GM18502 (cell line): ENCODE results near the gene FGR.
"Not testable (repeated sequence)": the region's sequence is repeated elsewhere in the genome, so short reads cannot be mapped to it uniquely, and the experiment has no call there.

Experiments
- ATAC-seq: cut with Tn5 transposase; IDR thresholded peaks from one replicate; pipeline ENCODE4 v1.9.1; 2021; ENCODE audit warnings: mild to moderate bottlenecking; ENCODE audit not compliant: unreplicated experiment, poor library complexity

Gene FGR

DNA sequence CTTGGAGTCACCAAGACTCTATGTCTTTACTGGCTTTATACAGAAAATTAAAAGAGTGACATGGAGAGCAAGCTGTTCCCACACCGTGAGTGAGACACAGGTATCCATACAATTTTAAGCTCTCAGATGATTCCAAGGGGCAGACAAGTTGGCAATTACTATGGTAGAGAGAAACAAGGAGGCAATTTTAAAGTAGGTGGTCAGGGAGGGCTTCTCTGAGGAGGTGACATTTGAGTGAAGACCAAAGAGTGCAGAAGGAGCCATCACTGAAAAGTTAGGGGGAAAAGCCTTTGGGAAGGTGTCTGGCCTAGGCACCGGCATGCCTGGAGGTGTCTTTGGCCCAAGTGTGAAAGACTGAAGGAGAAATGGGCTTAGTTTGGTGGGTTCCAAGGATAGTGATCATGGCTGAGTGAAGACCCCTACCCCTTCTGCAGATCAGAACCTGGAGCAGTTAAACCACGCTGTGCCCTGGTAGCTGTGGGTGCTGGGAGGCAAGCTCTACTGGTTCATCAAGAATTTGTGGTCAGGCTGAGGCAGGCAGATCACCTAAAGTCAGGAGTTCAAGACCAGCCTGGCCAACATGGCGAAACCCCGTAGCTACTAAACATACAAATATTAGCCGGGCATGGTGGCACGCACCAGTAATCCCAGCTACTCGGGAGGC is 26.6 kb upstream of the FGR start:
- ATAC-seq = no peak

DNA sequence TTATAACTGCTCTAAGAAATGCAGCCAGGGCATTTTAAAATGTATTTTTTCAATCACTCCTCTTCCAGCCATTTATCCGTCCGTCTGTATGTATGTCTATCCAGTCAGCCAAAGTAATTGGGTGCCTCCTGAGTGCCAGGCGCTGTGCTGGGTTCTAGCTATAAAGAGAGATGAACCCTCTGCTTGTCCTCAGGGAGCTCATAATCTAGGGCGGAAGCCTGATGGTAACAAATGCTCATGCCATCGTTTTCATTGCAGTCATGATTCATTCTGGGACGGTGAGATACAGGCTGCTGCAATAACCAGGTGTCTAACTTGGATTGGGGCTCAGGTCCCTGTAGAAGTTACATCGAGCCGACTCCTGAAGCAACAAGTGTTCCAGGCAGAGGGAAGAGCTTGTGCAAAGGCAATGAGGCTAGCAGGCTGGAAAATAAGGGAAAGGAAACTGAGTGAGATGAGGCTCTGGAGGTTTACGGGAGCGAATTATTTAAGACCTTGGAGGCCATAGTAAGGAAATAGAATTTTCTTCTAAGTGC is 25.4 kb upstream of the FGR start:
- ATAC-seq = no peak

DNA sequence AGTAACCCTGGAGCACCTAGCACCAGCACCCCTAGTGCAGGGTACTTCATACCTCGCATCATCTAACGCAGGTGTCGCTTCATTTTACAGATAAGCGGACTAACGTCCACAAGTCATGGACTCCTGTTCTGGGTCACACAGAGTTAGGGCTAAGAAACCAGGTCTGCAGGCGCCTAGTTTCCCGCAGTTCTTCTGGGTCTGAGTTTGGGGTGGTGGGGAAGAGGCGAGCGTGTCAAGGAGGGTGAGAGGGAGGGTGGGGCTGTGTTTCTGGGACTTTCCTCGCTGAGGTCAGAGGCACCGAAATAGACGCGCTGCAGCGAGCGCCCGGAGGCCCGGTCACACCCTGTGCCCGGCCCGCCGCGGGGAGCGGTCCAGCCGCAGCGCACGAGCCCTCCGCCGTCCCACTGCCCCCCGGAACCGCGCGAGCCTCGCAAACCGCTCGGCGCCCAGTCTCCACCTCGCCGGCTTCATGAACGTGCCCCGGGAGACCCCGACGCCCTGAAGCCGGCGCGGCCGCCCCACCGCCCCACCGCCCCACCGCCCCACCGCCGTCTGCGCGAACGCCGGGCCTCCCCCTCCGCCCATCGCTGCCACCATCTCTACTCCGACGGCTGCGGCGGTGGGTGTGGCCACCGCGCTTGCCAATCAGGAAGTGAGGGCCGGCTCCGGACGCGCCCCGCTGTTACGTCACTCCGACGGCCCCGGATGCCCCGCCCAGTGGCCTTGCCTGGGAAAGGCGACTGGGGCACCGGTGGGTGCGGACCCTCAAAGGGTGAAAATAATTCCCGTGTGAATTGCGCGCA is 24.7 kb upstream of the FGR start:
- ATAC-seq = peak; percentile 72

DNA sequence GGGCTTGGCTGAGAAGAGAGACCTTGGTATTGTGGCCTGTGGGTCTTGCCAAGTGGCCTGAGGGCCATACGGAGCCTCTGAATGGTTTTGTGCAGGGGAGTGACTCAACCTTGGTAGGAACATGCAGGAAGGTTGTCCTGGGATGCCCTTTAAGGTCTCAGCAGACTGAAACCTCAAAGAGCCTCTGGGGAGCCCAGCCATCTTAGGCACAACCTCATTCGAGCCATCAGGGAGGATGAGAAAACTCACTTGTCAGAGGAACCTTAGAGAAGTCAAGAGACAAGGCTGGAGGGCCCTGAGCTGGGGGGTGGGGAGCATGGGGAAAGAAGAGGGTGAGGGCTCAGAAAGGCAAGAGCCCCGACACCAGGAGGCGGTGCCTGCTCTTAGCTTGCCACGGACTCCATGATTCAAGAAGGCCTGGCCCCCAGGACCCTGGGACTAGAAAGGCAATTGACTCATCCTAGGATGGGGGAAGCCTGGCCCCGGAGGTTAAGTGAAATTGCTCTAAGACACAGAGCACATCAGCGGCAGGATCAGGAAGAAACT is 24.0 kb upstream of the FGR start:
- ATAC-seq = peak; percentile 15

DNA sequence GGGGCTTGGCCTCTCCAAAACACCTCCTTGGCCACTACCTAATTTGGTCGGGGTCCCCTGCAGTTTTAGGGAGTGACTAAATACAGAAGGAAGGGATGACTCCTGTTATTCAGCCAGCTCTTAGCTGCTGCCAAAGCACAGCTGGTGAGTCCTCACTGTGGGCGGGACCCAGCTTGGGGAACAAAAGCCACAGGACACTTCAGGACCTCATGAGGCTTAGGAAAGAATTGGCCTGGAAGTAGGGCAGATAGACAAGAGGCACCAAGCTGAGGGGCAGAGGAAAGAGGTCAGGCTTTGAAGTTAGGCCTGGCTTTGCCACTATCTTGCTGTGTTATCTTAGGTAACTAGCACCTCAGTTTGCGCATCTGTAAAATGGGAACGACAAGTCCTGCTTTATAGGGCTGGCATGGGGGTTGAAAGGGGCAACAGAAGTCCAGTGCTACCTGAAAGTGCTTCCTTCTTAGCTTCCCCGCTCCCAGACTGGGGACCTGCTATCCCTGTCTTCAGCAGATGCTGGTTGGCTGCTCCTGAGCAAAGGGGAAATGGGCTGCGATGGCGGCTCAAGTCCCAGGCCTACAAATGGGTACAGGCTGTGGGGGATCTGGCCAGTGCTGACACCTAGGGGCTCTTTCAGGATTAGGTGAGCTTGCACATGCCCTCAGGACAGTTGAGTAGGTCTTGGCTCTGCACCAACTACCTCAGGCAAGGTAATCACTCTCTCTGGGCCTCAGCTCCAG is 21.3 kb upstream of the FGR start:
- ATAC-seq = no peak

DNA sequence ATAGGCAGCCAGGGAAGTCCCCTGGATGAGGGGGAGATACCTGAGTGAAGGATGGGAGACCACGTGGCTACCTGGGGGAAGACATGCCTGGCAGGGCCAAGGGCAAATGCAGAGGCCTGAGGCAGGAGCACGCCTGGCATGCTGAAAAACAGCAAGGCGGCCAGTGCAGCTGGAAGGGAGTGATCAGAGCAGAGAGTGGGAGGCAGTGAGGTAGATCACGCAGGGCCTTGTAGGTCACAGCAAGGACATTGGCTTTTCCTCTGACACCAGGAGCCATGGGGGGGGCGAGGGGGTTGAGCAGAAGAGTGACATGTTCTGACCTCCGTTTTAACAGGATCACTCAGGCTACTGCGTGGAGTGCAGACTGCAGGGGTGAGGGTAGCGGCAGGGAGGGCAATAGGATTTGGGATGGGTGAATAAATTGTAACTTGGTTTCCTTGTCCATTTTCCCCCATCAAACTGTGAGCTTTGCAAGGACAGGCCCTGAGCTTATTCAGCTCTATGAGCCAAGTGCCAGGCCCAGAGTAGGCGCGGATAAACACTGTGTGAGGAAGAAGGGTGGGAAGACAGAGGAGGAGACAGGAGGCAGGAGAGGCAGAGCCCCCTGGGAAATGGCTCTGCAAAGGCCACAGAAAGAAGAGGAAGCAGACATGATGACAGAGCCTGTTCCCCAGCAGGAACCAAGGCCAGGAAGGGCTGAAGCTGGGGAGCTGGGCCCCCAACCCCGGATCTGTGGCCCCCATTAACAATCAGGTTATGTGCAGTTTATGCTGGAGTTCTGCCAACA is 20.4 kb upstream of the FGR start:
- no peak for ATAC-seq

DNA sequence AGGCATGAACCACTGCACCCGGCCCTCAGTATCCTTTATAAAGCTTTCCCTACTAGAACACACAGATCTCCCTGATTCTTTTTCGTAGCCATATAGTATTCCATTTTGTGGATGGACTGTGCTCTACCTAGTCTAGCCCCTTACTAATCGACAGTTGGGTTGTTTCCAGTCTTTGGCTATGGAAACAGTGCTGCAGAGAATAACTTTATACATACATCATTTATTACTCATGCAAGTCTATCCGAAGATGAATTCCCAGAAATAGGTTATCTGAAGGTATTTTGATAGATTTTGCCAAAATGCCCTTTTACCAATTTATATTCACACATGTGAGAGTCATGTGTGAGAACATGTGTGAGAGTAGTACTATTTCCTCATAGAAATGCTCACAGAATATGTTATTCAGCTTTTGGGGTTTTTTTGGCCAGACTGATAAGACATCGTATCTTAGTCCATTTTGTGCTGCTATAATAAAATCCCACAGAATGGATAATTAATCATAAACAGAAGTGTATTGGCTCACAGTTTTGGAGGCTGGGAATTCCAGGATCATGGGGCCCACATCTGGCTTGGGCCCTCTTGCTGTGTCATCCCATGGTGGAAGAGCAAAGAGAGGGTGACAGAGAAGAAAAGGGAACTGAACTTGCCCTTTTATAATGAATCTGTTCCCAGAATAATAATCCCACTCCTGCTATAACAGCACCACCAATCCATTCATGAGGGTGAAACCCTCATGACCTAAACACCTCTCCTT is 17.3 kb upstream of the FGR start:
- ATAC-seq = no peak

DNA sequence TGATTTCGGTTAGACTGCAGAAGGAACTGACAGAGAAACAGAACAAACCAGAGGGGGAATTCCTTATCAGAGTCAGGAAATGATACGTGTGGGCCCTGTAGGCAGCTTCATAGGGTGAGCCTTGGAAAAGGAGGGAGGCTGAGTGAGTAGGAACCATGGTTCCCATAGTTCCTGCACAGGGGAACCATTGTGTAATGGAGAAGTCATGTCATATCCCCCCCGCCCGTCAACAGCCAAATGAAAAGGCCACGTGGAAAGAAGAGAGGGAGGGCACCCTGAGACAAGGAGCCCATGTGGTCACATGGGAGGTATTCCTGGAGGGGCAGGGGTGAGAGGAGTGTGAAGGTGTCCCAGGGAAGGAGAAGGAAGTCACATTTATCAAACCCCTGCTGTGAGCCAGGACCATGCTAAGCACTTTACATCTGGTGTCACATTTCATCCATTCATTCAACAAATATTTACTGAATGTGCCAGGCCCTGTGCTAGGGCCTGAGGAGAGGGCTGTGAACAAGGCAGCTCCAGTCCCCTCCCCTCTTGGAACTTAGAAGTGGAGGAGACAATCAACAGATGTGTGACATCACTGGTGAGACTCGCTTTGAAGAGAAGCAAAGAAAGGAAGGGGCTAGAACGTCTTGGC is 15.7 kb upstream of the FGR start:
- ATAC-seq = no peak

DNA sequence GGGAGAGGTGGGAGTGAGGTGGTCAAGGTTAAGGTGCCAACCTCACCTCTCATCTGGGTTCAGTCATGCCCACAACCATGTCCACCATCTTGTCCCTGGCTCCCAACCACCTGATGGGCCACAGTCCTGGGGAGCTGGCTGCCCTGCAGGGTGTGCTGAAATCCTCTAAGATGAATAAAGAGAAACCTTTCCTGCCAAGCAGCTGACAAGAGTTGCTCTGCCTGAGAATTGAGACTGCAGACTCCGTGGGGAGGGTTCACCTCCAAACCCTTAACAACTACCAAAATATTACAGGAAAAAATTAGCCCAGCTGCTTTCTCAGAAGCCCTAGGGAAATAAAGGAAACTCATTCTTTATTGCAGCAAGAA is 15.2 kb upstream of the FGR start:
- ATAC-seq = no peak

DNA sequence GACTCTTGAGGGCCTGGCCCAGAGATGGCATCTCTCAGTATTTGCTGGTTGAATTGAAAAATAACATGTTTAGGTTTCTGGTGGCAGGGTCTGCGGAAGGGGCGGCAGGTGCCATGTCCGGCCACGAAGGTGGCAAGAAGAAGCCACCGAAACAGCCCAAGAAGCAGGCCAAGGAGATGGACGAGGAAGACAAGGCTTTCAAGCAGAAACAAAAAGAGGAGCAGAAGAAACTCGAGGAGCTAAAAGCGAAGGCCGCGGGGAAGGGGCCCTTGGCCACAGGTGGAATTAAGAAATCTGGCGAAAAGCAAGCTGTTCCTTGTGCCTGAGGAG is 14.3 kb upstream of the FGR start:
- ATAC-seq = no peak

DNA sequence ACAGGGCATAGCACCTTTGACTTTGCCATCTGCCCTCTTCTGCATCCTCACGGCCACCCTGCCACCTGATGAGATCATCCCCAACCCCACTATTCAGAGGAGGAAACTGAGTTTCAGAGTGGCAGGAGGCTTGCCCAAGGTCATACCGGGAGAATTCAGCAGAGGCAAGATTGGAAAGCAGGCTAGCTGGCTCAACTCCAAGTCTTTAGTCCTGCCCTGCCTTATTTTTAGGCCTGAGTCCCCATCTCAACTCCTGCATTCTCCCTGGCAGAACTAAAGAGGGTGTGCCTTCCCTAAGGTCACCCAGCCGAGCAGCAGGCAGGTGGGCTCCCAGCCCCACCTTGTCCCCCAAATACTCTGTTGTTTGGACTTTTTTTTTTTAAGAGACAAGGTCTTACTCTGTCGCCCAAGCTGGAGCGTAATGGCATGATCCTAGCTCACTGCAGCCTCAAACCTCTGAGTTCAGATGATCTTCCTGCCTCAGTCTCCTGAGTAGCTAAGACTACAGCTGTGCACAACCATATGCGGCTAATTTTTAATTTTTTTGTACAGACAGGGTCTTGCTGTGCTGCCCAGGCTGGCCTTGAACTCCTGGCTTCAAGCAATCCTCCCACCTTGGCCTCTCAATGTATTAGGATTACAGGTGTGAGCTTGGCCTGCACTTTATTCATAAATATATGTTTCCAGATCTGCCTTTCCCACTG is 13.8 kb upstream of the FGR start:
- no peak for ATAC-seq

DNA sequence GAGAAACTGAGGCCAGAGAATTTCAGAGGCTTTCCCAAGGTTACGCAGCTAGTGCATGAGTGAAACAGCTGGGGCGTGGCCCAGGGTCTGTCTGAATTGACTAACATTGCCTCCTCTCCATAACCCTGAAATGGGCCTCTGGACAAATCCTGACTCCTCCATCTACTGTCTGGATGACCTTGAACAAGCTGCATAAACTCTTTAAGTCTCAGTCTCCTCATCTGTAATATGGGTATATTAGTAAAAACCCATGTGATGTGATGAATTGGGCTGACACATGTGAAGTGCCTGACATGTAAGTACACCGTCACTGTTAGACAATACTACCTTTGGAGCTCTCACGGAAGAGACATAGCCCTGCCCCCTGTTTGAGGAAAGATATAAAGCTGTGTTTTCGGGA is 12.3 kb upstream of the FGR start:
- ATAC-seq = no peak

DNA sequence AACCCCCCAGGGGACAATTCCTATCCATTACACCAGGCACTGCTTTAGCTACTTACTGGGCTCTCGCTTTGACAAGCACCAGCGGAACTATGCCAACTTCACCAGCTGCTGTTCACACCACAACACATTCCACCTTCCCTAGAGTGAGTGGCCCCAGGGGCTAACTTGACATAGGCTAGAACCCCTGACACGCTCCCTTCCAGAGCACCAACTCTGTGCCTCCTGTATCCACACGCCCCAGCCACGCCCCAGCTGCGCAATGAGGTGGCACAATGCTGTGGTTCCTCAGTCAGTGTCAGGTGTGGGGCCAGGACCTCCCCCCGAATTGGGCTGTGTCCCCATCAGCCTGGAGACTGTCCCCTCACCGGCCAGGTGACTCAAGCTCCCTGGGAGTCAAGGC is 11.7 kb upstream of the FGR start:
- no peak for ATAC-seq

DNA sequence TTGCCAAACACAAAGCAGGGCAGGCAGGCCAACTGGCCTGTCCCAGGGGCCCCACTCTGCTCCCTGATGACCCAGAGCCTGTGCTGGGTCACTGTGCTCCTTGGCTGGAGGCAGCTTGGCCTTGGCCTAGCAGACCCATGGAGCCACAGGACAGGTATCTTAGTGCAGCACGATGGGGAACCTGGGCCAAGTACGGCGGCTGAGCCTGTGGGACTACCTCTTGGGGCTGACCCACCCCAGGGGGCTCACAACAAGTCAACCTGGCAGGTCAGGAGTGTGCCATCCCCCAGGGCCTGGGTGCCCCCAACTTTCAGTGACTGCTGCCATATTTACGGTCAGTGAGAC is 10.1 kb upstream of the FGR start:
- ATAC-seq = no peak

DNA sequence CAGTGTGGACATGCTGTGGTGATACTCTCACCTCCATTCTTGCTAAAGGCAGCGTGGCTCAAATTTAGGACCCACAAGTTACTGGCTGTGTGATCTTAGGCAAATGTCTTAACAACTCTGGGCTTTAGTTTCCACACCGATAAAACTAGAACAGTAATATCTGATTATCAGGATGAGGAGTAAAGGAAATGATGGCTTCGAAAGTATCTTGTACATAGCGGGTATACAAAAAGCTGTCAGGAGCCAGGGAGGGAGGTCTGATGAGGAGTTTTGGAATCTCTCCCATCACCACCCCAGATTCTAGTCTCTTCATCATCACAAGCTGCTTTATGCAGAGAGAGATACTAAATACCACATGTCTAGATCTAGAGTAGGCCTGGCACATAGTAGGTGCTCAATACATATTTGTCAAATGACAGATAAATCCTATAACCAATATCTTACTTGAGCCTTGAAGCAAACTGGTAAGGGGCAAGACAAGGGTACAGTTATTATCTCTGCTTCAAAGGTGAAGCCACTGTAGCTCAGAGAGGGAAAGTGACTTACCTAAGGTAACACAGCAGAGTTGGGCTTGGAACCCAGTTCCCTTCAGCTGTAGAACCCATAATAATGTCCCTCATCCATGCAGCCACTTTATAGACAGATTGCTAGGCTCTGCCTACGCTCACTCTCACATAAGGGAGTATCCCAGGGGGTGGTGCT is 9.5 kb upstream of the FGR start:
- no peak for ATAC-seq

DNA sequence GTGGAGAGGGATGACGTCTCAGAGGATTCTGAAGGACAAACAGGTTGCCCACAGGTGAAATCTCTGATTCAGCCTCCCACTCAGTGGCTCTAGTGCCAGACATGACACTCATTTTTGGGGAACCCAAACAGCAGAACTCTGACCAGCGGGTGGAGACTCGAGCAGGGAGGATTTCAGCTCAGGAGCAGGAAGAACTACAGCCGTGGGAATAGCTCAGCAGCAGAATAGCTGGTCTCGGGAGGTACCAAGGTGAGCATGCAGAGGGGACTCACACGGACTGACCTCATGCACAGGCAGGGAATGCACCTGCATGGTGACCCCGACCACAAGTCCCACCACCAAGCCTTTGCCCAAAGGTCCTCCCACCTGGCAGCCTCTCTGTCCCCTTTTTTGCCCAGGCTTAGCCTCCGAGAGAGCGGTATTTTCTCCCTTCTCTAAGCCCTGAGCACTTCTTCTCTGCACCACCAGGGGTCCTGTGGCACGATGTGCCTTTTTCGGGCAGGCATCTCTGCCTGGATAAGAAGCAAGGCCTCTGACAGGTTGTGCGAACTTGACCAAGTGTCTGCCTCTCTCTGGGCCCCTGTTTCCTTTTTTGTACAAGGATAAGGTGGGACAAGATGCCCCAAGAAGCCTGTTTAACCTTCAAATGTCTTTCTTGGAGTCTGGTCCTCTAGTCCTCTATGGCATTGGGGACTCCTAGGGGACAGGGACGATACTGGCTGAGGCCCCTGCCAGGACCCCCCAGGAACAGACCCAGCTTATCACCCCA is 8.8 kb upstream of the FGR start:
- no peak for ATAC-seq

DNA sequence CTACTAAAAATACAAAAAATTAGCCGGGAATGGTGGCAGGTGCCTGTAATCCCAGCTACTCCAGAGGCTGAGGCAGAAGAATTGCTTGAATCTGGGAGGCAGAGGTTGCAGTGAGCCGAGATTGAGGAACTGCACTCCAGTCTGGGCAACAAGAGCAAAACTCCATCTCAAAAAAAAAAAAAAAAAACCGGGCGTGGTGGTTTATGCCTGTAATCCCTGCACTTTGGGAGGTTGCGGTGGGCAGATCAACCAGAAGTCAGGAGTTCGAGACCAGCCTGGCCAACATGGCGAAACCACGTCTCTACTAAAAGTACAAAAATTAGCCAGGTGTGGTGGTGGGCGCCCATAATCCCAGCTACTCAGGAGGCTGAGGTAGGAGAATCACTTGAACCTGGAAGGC is 5.5 kb upstream of the FGR start:
- ATAC-seq = not testable (repeated sequence)
